Caco-2 (cell line): ENCODE measurements around the gene KIF2B. TPM values are rescaled to one million over a fixed set of nuclear protein-coding genes. Genes with fewer than 3 reads are reported as not detected.
"Not testable (repeated sequence)": the region's sequence is repeated elsewhere in the genome, so short reads cannot be mapped to it uniquely, and the experiment has no call there.

Experiments
- BruUV-seq: library from RNA; stranded (reverse); fragments of 400-500 nt; replicated peaks from 2 replicates; lab custom pipeline; 2021; lab: Mats Ljungman, UMichigan
- CTCF ChIA-PET: fragments of 300-600 bp; sonication (Branson Sonifier 250); formaldehyde crosslinking; loops from one replicate; lab custom pipeline; 2022; ENCODE audit warnings: antibody characterized with exemption; lab: Charles Lee
- POLR2A ChIA-PET: fragments of 300-600 bp; sonication (Branson Sonifier 250); formaldehyde crosslinking; loops from one replicate; lab custom pipeline; 2022; ENCODE audit warnings: antibody characterized with exemption; lab: Charles Lee
- DNase-seq, 2 experiments: peaks; one replicate each; pipeline versions ENCODE4 v3.0.0 to v3.0.0-alpha.2; 2020 to 2022
- H3K27me3 ChIP-seq: replicated peaks from 2 replicates; pipeline ENCODE4 v1.6.0; 2011; ENCODE audit warnings: low read length; ENCODE audit not compliant: control insufficient read depth, insufficient read depth
- H3K36me3 ChIP-seq: 2 replicates; pipeline ENCODE4 v1.5.1; 2011; ENCODE audit warnings: low read length; ENCODE audit not compliant: control insufficient read depth, insufficient read depth
- H3K4me1 ChIP-seq: fragments of 250-450 bp; sonication (Bioruptor Pico); 2 replicates; pipeline ENCODE4 v1.5.1; 2020; ENCODE audit warnings: mild to moderate bottlenecking
- H3K4me3 ChIP-seq: 2 replicates; pipeline ENCODE4 v1.5.1; 2011; ENCODE audit warnings: low read depth, mild to moderate bottlenecking, control low read depth, low read length
- H3K9me3 ChIP-seq: fragments of 250-450 bp; sonication (Bioruptor Pico); 2 replicates; pipeline ENCODE4 v1.5.1; 2020; ENCODE audit warnings: mild to moderate bottlenecking, moderate library complexity
- H3K27ac Mint-ChIP-seq: one replicate; pipeline ENCODE4 v1.8.0; 2022; ENCODE audit warnings: mixed read lengths; ENCODE audit not compliant: unreplicated experiment
- H3K27me3 Mint-ChIP-seq: one replicate; pipeline ENCODE4 v1.8.0; 2022; ENCODE audit warnings: mixed read lengths; ENCODE audit not compliant: insufficient read depth, unreplicated experiment
- H3K36me3 Mint-ChIP-seq: one replicate; pipeline ENCODE4 v1.8.0; 2022; ENCODE audit warnings: mild to moderate bottlenecking, mixed read lengths; ENCODE audit not compliant: insufficient read depth, unreplicated experiment
- H3K4me1 Mint-ChIP-seq: one replicate; pipeline ENCODE4 v1.8.0; 2022; ENCODE audit warnings: low read depth, mixed read lengths; ENCODE audit not compliant: unreplicated experiment
- H3K4me3 Mint-ChIP-seq: one replicate; pipeline ENCODE4 v1.8.0; 2022; ENCODE audit warnings: mild to moderate bottlenecking, moderate library complexity, mixed read lengths; ENCODE audit not compliant: unreplicated experiment
- H3K9me3 Mint-ChIP-seq: one replicate; pipeline ENCODE4 v1.8.0; 2022; ENCODE audit warnings: mixed read lengths; ENCODE audit not compliant: unreplicated experiment
- intact Hi-C: fragments of 100-400 bp; cut with micrococcal nuclease; formaldehyde crosslinking; loops from one replicate; pipeline ENCODE4 v1.10.0; 2022; ENCODE audit not compliant: unreplicated experiment
- total RNA-seq: library from RNA; stranded (reverse); gene quantifications from 2 replicates; pipeline ENCODE4 v1.2.3, GENCODE V29; 2022
- TF ChIP-seq, protein P1 (sequence below), 2 experiments: fragments of 200-600 bp in 1 of 2; IDR thresholded peaks; 1 replicate in 1 of 2; 2 replicates in 1 of 2; pipeline versions ENCODE4 v1.5.1 to v1.8.0; 2011 to 2022; ENCODE audit warnings: antibody characterized with exemption in 1 of 2, control low read depth in 1 of 2, inconsistent platforms in 1 of 2, low read depth in 1 of 2, low read length in 1 of 2, mild to moderate bottlenecking in 1 of 2, moderate library complexity in 1 of 2; ENCODE audit not compliant: insufficient read depth in 1 of 2, severe bottlenecking in 1 of 2, unreplicated experiment in 1 of 2

KIF2B gene
- total RNA-seq, 1 experiment from 2014 or later, result not detected

DNA sequence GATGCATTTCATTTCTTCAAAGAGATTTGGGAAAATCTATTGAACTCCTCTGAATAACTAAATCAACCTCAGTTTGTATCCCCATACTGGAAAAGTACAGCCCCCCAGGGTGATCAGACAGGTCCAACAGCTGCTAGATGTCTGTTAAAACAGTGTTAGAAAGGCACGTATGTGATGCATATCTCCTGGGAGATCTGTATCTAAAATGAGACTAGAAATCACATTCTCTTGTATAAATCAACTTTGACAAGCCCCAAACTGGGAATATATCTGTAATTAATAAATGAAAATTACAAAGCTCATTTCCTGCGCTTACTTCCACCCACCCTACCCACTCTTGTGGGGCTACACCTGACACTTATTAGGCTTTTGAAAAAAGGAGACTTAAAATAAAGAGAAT, 3.8 kb upstream of the KIF2B start:
- POLR2A ChIA-PET, result no interaction called here
- H3K4me3 ChIP-seq, result no peak overlapping the region
- Mint-ChIP-seq H3K4me1 (no peaks in the 10 kb centered on the region), H3K27ac (no peak overlapping the region), H3K9me3 (no peaks in the 10 kb centered on the region), H3K36me3 (no peaks in the 10 kb centered on the region), H3K4me3 (no peak overlapping the region), H3K27me3 (peaks cover 3% of the 10 kb centered on the region)
- no peak for DNase-seq
- no peaks in the 10 kb centered on the region for H3K36me3 ChIP-seq
- CTCF ChIA-PET, result no interaction called here
- no peaks in the 10 kb centered on the region for H3K4me1 ChIP-seq
- H3K9me3 ChIP-seq, result no peaks in the 10 kb centered on the region; the same call in 1 of the 2 replicates
- no peaks in the 10 kb centered on the region for H3K27me3 ChIP-seq
- no TSS peak for BruUV-seq
- TF ChIP-seq, protein P1, sequence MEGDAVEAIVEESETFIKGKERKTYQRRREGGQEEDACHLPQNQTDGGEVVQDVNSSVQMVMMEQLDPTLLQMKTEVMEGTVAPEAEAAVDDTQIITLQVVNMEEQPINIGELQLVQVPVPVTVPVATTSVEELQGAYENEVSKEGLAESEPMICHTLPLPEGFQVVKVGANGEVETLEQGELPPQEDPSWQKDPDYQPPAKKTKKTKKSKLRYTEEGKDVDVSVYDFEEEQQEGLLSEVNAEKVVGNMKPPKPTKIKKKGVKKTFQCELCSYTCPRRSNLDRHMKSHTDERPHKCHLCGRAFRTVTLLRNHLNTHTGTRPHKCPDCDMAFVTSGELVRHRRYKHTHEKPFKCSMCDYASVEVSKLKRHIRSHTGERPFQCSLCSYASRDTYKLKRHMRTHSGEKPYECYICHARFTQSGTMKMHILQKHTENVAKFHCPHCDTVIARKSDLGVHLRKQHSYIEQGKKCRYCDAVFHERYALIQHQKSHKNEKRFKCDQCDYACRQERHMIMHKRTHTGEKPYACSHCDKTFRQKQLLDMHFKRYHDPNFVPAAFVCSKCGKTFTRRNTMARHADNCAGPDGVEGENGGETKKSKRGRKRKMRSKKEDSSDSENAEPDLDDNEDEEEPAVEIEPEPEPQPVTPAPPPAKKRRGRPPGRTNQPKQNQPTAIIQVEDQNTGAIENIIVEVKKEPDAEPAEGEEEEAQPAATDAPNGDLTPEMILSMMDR (IDR thresholded peaks at IDR 0.05; ENCODE audit: insufficient read depth in 1 of 2, low read depth in 1 of 2, low read length in 1 of 2, severe bottlenecking in 1 of 2, unreplicated experiment in 1 of 2), result no peak
- intact Hi-C loops, result no loop called here

DNA sequence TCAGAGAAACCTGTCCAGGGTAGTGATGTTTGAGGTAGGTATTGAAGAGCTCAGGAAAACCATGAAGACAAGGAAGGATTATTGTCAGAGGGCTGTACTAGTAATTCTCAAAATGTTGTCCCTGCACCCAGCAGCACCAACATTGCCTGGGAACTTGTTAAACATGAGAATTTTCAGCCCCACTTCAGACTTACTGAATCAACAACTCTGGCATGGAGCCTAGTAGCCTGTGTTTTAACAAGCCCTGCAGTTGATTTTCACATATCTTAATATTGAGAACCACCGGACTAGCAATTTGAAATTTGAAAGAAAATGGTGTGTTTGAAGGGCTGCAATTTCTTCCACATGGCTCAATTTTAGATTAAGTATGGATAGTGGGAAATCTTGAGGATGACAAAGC, 2.8 kb upstream of the KIF2B start:
- no peaks in the 10 kb centered on the region; the same call in 1 of the 2 replicates for H3K9me3 ChIP-seq
- Mint-ChIP-seq H3K4me3 (no peak overlapping the region), H3K9me3 (no peaks in the 10 kb centered on the region), H3K36me3 (no peaks in the 10 kb centered on the region), H3K27me3 (peaks cover 8% of the 10 kb centered on the region), H3K27ac (no peak overlapping the region), H3K4me1 (no peaks in the 10 kb centered on the region)
- no peaks in the 10 kb centered on the region for H3K27me3 ChIP-seq
- no peak for DNase-seq
- no TSS peak for BruUV-seq
- H3K36me3 ChIP-seq, result no peaks in the 10 kb centered on the region
- H3K4me1 ChIP-seq, result no peaks in the 10 kb centered on the region
- ChIA-PET CTCF (no interaction called here), POLR2A (no interaction called here)
- H3K4me3 ChIP-seq, result no peak overlapping the region
- TF ChIP-seq, protein P1 (IDR thresholded peaks at IDR 0.05; ENCODE audit: insufficient read depth in 1 of 2, low read depth in 1 of 2, low read length in 1 of 2, severe bottlenecking in 1 of 2, unreplicated experiment in 1 of 2), result no peak
- intact Hi-C loops, result no loop called here

DNA sequence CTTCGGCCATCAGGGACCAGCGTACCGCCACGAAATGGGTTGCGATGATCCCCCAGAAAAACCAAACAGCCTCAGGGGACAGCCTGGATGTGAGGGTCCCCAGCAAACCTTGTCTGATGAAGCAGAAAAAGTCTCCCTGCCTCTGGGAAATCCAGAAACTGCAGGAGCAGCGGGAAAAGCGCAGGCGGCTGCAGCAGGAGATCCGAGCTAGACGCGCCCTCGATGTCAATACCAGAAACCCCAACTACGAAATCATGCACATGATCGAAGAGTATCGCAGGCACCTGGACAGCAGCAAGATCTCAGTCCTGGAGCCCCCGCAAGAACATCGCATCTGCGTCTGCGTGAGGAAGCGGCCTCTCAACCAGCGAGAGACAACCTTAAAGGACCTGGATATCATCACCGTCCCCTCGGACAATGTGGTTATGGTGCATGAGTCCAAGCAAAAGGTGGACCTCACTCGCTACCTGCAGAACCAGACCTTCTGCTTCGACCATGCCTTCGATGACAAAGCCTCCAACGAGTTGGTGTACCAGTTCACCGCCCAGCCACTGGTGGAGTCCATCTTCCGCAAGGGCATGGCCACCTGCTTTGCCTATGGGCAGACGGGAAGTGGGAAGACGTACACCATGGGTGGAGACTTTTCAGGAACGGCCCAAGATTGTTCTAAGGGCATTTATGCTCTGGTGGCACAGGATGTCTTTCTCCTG, 769 bp downstream of the KIF2B start:
- H3K36me3 ChIP-seq, result no peaks in the 10 kb centered on the region
- Mint-ChIP-seq H3K9me3 (no peaks in the 10 kb centered on the region), H3K27me3 (peaks cover 8% of the 10 kb centered on the region), H3K4me3 (no peak overlapping the region), H3K36me3 (no peaks in the 10 kb centered on the region), H3K4me1 (no peaks in the 10 kb centered on the region), H3K27ac (no peak overlapping the region)
- ChIA-PET POLR2A (no interaction called here), CTCF (no interaction called here)
- intact Hi-C loops, result no loop called here
- TF ChIP-seq, protein P1 (IDR thresholded peaks at IDR 0.05; ENCODE audit: insufficient read depth in 1 of 2, low read depth in 1 of 2, low read length in 1 of 2, severe bottlenecking in 1 of 2, unreplicated experiment in 1 of 2), result no peak
- H3K4me1 ChIP-seq, result no peaks in the 10 kb centered on the region
- no peak overlapping the region for H3K4me3 ChIP-seq
- no peak for DNase-seq
- H3K27me3 ChIP-seq, result no peaks in the 10 kb centered on the region
- H3K9me3 ChIP-seq, result no peaks in the 10 kb centered on the region; the same call in 1 of the 2 replicates
- no TSS peak for BruUV-seq

DNA sequence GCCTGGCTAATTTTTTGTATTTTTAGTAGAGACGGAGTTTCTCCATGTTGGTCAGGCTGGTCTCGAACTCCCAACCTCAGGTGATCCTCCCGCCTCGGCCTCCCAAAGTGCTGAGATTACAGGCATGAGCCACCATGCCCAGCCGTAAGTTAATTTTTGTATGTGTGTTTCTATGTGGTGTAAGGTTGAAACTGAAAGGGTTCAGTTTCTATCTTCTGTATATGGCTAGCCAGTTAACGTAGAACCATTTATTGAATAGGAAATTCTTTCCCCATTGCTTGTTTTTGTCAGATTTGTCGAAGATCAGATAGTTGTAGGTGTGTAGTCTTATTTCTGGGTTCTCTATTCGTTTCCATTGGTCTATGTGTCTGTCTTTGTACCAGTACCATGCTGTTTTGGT, 12.0 kb downstream of the KIF2B start:
- intact Hi-C loops, BruUV-seq, CTCF ChIA-PET, H3K27ac Mint-ChIP-seq, H3K27me3 Mint-ChIP-seq, H3K4me1 ChIP-seq, H3K36me3 Mint-ChIP-seq, H3K36me3 ChIP-seq, H3K4me3 ChIP-seq, H3K27me3 ChIP-seq, DNase-seq, H3K9me3 Mint-ChIP-seq, H3K4me1 Mint-ChIP-seq, POLR2A ChIA-PET, H3K4me3 Mint-ChIP-seq, H3K9me3 ChIP-seq: not testable (repeated sequence)
